ENCODE measurements around the gene TRIM68.

TRIM68 gene

DNA sequence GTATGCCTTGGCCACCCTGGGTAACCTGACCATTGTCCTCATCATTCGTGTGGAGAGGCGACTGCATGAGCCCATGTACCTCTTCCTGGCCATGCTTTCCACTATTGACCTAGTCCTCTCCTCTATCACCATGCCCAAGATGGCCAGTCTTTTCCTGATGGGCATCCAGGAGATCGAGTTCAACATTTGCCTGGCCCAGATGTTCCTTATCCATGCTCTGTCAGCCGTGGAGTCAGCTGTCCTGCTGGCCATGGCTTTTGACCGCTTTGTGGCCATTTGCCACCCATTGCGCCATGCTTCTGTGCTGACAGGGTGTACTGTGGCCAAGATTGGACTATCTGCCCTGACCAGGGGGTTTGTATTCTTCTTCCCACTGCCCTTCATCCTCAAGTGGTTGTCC is 31.9 kb upstream of the TRIM68 start:
- no peak for TF ChIP-seq TAF1 (IDR thresholded peaks at IDR 0.05; ENCODE audit: borderline replicate concordance, insufficient read depth, low read length)

DNA sequence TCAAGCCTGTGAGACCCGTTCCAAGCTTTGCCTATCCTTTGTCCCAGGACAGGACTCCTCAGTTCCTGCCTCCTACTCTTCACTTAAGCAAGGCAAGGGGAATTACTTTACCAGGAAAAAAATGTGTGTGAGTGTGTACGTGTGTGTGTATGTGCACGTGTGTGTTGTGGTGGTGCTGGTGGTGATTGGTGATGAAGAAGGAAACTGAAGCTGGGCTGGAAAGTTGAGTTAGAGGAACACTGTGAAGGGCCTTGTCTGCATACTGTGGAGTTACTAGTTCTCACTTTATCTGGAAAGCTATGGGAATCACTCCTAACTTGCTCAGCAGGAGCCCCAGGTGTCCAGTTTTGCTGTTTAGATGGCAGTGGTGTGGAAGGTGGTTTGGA is 29.6 kb upstream of the TRIM68 start:
- TF ChIP-seq FOXP2 (optimal IDR thresholded peaks at IDR 0.05; ENCODE audit: borderline replicate concordance, extremely low read depth, extremely low read length, insufficient read depth) (no peak), POLR2AphosphoS5 (IDR thresholded peaks at IDR 0.05; ENCODE audit: low read depth, low read length) (no peak), SIN3A (IDR thresholded peaks at IDR 0.05; ENCODE audit: borderline replicate concordance, insufficient read depth, low read length) (no peak), TAF1 (IDR thresholded peaks at IDR 0.05; ENCODE audit: borderline replicate concordance, insufficient read depth, low read length) (no peak)
- TF ChIP-seq, protein P1, sequence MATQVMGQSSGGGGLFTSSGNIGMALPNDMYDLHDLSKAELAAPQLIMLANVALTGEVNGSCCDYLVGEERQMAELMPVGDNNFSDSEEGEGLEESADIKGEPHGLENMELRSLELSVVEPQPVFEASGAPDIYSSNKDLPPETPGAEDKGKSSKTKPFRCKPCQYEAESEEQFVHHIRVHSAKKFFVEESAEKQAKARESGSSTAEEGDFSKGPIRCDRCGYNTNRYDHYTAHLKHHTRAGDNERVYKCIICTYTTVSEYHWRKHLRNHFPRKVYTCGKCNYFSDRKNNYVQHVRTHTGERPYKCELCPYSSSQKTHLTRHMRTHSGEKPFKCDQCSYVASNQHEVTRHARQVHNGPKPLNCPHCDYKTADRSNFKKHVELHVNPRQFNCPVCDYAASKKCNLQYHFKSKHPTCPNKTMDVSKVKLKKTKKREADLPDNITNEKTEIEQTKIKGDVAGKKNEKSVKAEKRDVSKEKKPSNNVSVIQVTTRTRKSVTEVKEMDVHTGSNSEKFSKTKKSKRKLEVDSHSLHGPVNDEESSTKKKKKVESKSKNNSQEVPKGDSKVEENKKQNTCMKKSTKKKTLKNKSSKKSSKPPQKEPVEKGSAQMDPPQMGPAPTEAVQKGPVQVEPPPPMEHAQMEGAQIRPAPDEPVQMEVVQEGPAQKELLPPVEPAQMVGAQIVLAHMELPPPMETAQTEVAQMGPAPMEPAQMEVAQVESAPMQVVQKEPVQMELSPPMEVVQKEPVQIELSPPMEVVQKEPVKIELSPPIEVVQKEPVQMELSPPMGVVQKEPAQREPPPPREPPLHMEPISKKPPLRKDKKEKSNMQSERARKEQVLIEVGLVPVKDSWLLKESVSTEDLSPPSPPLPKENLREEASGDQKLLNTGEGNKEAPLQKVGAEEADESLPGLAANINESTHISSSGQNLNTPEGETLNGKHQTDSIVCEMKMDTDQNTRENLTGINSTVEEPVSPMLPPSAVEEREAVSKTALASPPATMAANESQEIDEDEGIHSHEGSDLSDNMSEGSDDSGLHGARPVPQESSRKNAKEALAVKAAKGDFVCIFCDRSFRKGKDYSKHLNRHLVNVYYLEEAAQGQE (IDR thresholded peaks at IDR 0.05; ENCODE audit: insufficient read depth in 1 of 2, low read depth in 2 of 2, low read length in 2 of 2), result no peak

DNA sequence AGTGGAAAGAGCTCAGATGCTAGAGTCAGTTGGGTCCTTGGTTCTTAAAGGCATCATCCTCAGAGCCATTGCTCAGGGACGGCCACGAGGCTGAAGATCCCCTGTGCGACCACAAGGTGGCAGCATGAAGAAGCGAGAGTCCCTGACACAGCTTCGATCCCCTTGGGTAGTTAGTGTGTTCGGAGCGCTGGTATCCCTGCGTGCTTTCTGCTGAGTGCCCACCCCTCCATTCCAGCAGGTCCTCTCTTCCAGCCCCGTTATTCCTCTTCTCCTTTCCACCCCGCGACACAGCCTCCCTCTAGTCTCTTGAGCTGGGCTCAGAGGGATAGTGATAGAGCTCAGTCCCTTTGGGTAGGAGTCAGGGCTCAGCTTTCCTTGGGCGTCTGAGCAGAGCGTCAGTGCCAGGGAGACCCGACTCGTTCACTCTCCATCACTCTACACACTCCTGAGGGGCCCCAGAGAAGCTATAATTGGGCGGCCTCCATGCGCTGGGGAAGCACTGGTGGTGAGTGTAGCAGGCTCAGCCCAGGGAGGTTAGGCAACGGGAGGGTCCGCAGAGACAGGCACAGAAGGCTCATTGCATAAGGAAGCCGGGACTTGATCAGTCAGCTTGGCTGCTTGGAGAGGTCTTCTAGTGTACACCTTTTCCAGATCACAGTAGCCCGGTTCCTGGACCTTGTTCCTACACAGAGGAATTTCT is 29.1 kb upstream of the TRIM68 start, which contains the start of gene OR51D1:
Gene OR51D1 (plus strand): TSS at position 516 of the 700 bp plus-strand sequence. CDS start 2,314 bp downstream, outside the sequence.
- TF ChIP-seq POLR2AphosphoS5 (IDR thresholded peaks at IDR 0.05; ENCODE audit: low read depth, low read length), result no peak
- TF ChIP-seq SIN3A (IDR thresholded peaks at IDR 0.05; ENCODE audit: borderline replicate concordance, insufficient read depth, low read length), result no peak
- TF ChIP-seq TAF1 (IDR thresholded peaks at IDR 0.05; ENCODE audit: borderline replicate concordance, insufficient read depth, low read length), result no peak
- TF ChIP-seq FOXP2 (optimal IDR thresholded peaks at IDR 0.05; ENCODE audit: borderline replicate concordance, extremely low read depth, extremely low read length, insufficient read depth), result no peak
- TF ChIP-seq, protein P1 (IDR thresholded peaks at IDR 0.05; ENCODE audit: insufficient read depth in 1 of 2, low read depth in 2 of 2, low read length in 2 of 2), result no peak

DNA sequence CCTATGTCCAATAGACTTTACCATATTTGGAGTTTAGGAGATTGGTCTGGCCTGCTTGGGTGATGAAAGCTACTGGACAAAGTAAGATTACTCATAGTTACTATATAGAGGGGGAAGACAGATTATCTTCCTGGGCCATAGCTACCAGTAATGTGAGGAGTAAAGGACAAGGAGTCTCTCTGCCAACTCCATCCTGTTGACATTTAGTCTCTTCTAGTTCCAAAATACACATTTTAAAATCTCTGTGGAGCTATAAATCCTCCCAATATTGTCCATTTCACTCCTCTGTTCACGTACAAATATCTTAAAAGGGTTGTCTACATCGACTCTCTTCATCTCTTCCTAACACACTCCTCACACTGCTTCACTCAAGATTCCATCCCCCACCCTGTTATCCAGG is 28.1 kb upstream of the TRIM68 start:
- TF ChIP-seq FOXP2 (optimal IDR thresholded peaks at IDR 0.05; ENCODE audit: borderline replicate concordance, extremely low read depth, extremely low read length, insufficient read depth), result no peak
- no peak for TF ChIP-seq SIN3A (IDR thresholded peaks at IDR 0.05; ENCODE audit: borderline replicate concordance, insufficient read depth, low read length)
- no peak for TF ChIP-seq TAF1 (IDR thresholded peaks at IDR 0.05; ENCODE audit: borderline replicate concordance, insufficient read depth, low read length)
- no peak for TF ChIP-seq POLR2AphosphoS5 (IDR thresholded peaks at IDR 0.05; ENCODE audit: low read depth, low read length)
- TF ChIP-seq, protein P1 (IDR thresholded peaks at IDR 0.05; ENCODE audit: insufficient read depth in 1 of 2, low read depth in 2 of 2, low read length in 2 of 2), result no peak

DNA sequence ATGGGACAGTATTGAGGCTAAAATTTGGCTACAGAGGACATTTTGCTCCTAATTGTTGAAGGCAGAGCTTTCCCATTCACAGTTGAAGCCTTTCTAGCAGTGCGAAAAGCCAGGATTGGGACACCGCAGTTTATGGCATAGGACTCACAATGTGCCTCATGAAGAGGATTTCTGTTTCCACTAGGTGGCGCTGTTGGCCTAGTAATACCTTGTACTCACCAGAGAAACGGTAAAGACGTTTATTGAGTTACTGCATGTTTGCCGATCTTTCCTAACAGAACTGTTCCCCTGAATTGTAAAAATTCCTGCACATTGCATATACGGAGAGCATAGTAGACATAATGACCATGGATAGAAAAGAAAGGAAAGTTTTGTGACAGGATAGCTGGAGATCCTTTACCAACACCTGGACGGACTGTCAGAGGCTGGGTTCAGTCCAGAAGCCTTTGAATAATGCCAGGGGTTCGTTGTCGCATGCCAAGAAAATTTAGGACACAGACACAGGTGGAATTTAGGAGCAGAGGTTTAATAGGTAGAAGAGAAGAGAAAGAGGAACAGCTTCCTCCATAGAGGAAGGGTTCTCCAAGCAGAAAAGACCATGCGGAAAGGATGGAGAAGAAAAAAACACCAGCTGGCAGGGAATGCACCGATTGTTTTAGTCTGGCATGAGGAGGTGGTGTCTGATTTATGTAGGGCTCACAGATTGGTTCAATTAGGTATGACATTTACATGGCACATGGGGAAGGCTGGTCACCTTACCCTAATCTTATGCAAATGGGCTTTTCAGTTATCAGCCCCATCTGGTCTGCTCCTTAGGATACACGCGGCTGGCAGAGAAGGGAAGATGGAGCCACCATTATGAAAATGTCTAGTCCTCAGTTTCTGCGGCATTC is 18.4 kb upstream of the TRIM68 start:
- TF ChIP-seq, protein P1 (IDR thresholded peaks at IDR 0.05; ENCODE audit: insufficient read depth in 1 of 2, low read depth in 2 of 2, low read length in 2 of 2), result no peak
- TF ChIP-seq SIN3A (IDR thresholded peaks at IDR 0.05; ENCODE audit: borderline replicate concordance, insufficient read depth, low read length) (no peak), TAF1 (IDR thresholded peaks at IDR 0.05; ENCODE audit: borderline replicate concordance, insufficient read depth, low read length) (no peak), POLR2AphosphoS5 (IDR thresholded peaks at IDR 0.05; ENCODE audit: low read depth, low read length) (no peak), FOXP2 (optimal IDR thresholded peaks at IDR 0.05; ENCODE audit: borderline replicate concordance, extremely low read depth, extremely low read length, insufficient read depth) (no peak)
